Activated CD4-positive, alpha-beta T cell treated with anti-CD3 and anti-CD28 coated beads, Interleukin-2, amount 10 ng/mL, durations not matched to agents 24 days and 14 days (primary cell): ENCODE results near the gene CD4. TPM values are rescaled to one million over a fixed set of nuclear protein-coding genes. Genes with fewer than 3 reads are reported as not detected.
"Not testable (repeated sequence)": the region's sequence is repeated elsewhere in the genome, so short reads cannot be mapped to it uniquely, and the experiment has no call there.

Source experiments
- DNase-seq: peaks from one replicate; pipeline ENCODE4 v3.0.0; 2022
- H3K27ac Mint-ChIP-seq: one replicate; pipeline ENCODE4 v1.8.0; 2022; ENCODE audit warnings: mild to moderate bottlenecking, mixed read lengths
- H3K27me3 Mint-ChIP-seq: one replicate; pipeline ENCODE4 v1.8.0; 2022; ENCODE audit warnings: mixed read lengths
- H3K36me3 Mint-ChIP-seq: one replicate; pipeline ENCODE4 v1.8.0; 2022; ENCODE audit warnings: low read depth, mild to moderate bottlenecking, mixed read lengths
- H3K4me1 Mint-ChIP-seq: one replicate; pipeline ENCODE4 v1.8.0; 2021; ENCODE audit warnings: mixed read lengths
- H3K4me3 Mint-ChIP-seq: one replicate; pipeline ENCODE4 v1.8.0; 2022; ENCODE audit warnings: mild to moderate bottlenecking, moderate library complexity, mixed read lengths
- H3K9me3 Mint-ChIP-seq: one replicate; pipeline ENCODE4 v1.8.0; 2021; ENCODE audit warnings: mixed read lengths
- intact Hi-C: fragments of 100-400 bp; cut with micrococcal nuclease; formaldehyde crosslinking; loops from one replicate; pipeline ENCODE4 v1.15.1; 2023
- total RNA-seq: library from RNA; stranded (reverse); gene quantifications from 2 replicates; pipeline ENCODE4 v1.2.3, GENCODE V29; 2022

Gene CD4
- total RNA-seq = 264 and 271 TPM in 2 replicates

GRCh38 chr12:6788972-6789924, at the start of gene CD4:
Gene CD4, plus strand, starts transcription at chr12:6789528. Its CDS starts 10,611 bp downstream, at chr12:6800139.
- H3K27me3 Mint-ChIP-seq = no peaks in the 10 kb centered on the region
- peak within 1 kb of the TSS; percentile 97 for H3K4me3 Mint-ChIP-seq
- intact Hi-C loops = loop anchor here (1.0 to 5.0 kb wide), 3 partner anchors 9 to 182 kb away; partner anchors contain the start of genes CHD4 and PTMS
- H3K4me1 Mint-ChIP-seq = peaks cover 56% of the 10 kb centered on the region
- H3K9me3 Mint-ChIP-seq = no peaks in the 10 kb centered on the region
- peaks cover 36% of the 10 kb centered on the region for H3K36me3 Mint-ChIP-seq
- DNase-seq = peak; percentile 94
- peak within 1 kb of the TSS; percentile 93 for H3K27ac Mint-ChIP-seq

- intact Hi-C loops, H3K9me3 Mint-ChIP-seq, H3K4me3 Mint-ChIP-seq, DNase-seq, H3K27me3 Mint-ChIP-seq: not testable (repeated sequence)
- H3K4me1 Mint-ChIP-seq = peaks cover 25% of the 10 kb centered on the region
- peaks cover 17% of the 10 kb centered on the region for H3K36me3 Mint-ChIP-seq
- H3K27ac Mint-ChIP-seq = peak overlapping the region; percentile 1
These were observed 47.2 kb upstream of the CD4 start for GRCh38 chr12:6742080-6742479.

- intact Hi-C loops = no loop called here
- Mint-ChIP-seq H3K36me3 (peaks cover 24% of the 10 kb centered on the region), H3K4me3 (no peak overlapping the region)
These were observed 46.5 kb upstream of the CD4 start for GRCh38 chr12:6742834-6743233.

GRCh38 chr12:6743300-6743699, 46.0 kb upstream of the CD4 start:
- intact Hi-C loops = not testable (repeated sequence)

More at GRCh38 chr12:6742834-6743233, 46.5 kb upstream of the CD4 start:
- Mint-ChIP-seq H3K9me3 (no peaks in the 10 kb centered on the region), H3K27me3 (no peaks in the 10 kb centered on the region), H3K4me1 (peaks cover 28% of the 10 kb centered on the region), H3K27ac (peak overlapping the region; percentile 52)
- DNase-seq = no peak

GRCh38 chr12:6745741-6746525, 43.4 kb upstream of the CD4 start:
- H3K27me3 Mint-ChIP-seq = no peaks in the 10 kb centered on the region
- H3K4me1 Mint-ChIP-seq = peaks cover 28% of the 10 kb centered on the region
- peak overlapping the region; percentile 44 for H3K4me3 Mint-ChIP-seq
- peak; percentile 82 for DNase-seq
- no peaks in the 10 kb centered on the region for H3K9me3 Mint-ChIP-seq
- H3K36me3 Mint-ChIP-seq = peaks cover 48% of the 10 kb centered on the region
- peak overlapping the region; percentile 93 for H3K27ac Mint-ChIP-seq
- intact Hi-C loops = no loop called here

More at GRCh38 chr12:6743300-6743699, 46.0 kb upstream of the CD4 start:
- peaks cover 29% of the 10 kb centered on the region for H3K36me3 Mint-ChIP-seq
- not testable (repeated sequence) for H3K27me3 Mint-ChIP-seq, H3K4me3 Mint-ChIP-seq, H3K9me3 Mint-ChIP-seq, DNase-seq
- H3K27ac Mint-ChIP-seq = peak overlapping the region; percentile 43
- peaks cover 28% of the 10 kb centered on the region for H3K4me1 Mint-ChIP-seq

GRCh38 chr12:6747216-6747615, 42.1 kb upstream of the CD4 start:
- H3K4me1 Mint-ChIP-seq = peaks cover 37% of the 10 kb centered on the region

GRCh38 chr12:6748761-6749160, 40.6 kb upstream of the CD4 start:
- H3K36me3 Mint-ChIP-seq = peaks cover 56% of the 10 kb centered on the region
- H3K4me1 Mint-ChIP-seq = peaks cover 34% of the 10 kb centered on the region
- no peaks in the 10 kb centered on the region for H3K9me3 Mint-ChIP-seq

More at GRCh38 chr12:6747216-6747615, 42.1 kb upstream of the CD4 start:
- DNase-seq = no peak
- intact Hi-C loops = no loop called here
- Mint-ChIP-seq H3K4me3 (no peak overlapping the region), H3K27me3 (no peaks in the 10 kb centered on the region), H3K36me3 (peaks cover 55% of the 10 kb centered on the region), H3K27ac (peak overlapping the region; percentile 41), H3K9me3 (no peaks in the 10 kb centered on the region)

GRCh38 chr12:6750506-6750905, 38.8 kb upstream of the CD4 start:
- Mint-ChIP-seq H3K4me3 (no peak overlapping the region), H3K9me3 (no peaks in the 10 kb centered on the region), H3K4me1 (peaks cover 31% of the 10 kb centered on the region), H3K27me3 (no peaks in the 10 kb centered on the region), H3K27ac (no peak overlapping the region), H3K36me3 (peaks cover 49% of the 10 kb centered on the region)
- no peak for DNase-seq
- intact Hi-C loops = no loop called here

More at GRCh38 chr12:6748761-6749160, 40.6 kb upstream of the CD4 start:
- H3K4me3 Mint-ChIP-seq = no peak overlapping the region
- no peaks in the 10 kb centered on the region for H3K27me3 Mint-ChIP-seq
- intact Hi-C loops = no loop called here
- H3K27ac Mint-ChIP-seq = no peak overlapping the region
- no peak for DNase-seq

GRCh38 chr12:6751767-6752166, 37.6 kb upstream of the CD4 start:
- peaks cover 25% of the 10 kb centered on the region for H3K4me1 Mint-ChIP-seq
- H3K36me3 Mint-ChIP-seq = peaks cover 42% of the 10 kb centered on the region
- H3K27ac Mint-ChIP-seq = peak overlapping the region; percentile 98
- DNase-seq = no peak
- no peaks in the 10 kb centered on the region for H3K9me3 Mint-ChIP-seq
- intact Hi-C loops = loop anchor here (2.0 kb wide), 1 partner anchor 121 kb away; the partner anchor contains the start of gene SPSB2
- no peaks in the 10 kb centered on the region for H3K27me3 Mint-ChIP-seq
- peak overlapping the region; percentile 96 for H3K4me3 Mint-ChIP-seq

GRCh38 chr12:6752167-6752920, 37.0 kb upstream of the CD4 start:
- Mint-ChIP-seq H3K4me3 (peak overlapping the region; percentile 96), H3K27ac (peak overlapping the region; percentile 98), H3K36me3 (peaks cover 38% of the 10 kb centered on the region), H3K9me3 (no peaks in the 10 kb centered on the region), H3K27me3 (peaks cover 1% of the 10 kb centered on the region), H3K4me1 (peaks cover 25% of the 10 kb centered on the region)
- DNase-seq = no peak
- intact Hi-C loops = loop anchor here (2.0 kb wide), 1 partner anchor 120 kb away; the partner anchor contains the start of gene SPSB2

- H3K27me3 Mint-ChIP-seq = peaks cover 1% of the 10 kb centered on the region
- peak within 1 kb of the TSS; percentile 96 for H3K4me3 Mint-ChIP-seq
- H3K9me3 Mint-ChIP-seq = no peaks in the 10 kb centered on the region
These were observed 36.2 kb upstream of the CD4 start, which contains the start of gene MLF2 for GRCh38 chr12:6752921-6753771. Gene MLF2, minus strand, starts transcription at chr12:6753141. Its CDS starts 807 bp downstream, at chr12:6752334.

GRCh38 chr12:6753772-6754356, 35.5 kb upstream of the CD4 start:
- Mint-ChIP-seq H3K9me3 (no peaks in the 10 kb centered on the region), H3K36me3 (peaks cover 25% of the 10 kb centered on the region), H3K27me3 (peaks cover 1% of the 10 kb centered on the region), H3K27ac (peak overlapping the region; percentile 98), H3K4me3 (peak overlapping the region; percentile 96), H3K4me1 (peaks cover 32% of the 10 kb centered on the region)
- DNase-seq = no peak
- intact Hi-C loops = loop anchor here (1.0 to 2.0 kb wide), 9 partner anchors 13 to 355 kb away; partner anchors contain the start of genes C1RL, CDCA3, COPS7A and SPSB2

More at GRCh38 chr12:6752921-6753771, 36.2 kb upstream of the CD4 start, which contains the start of gene MLF2:
- intact Hi-C loops = loop anchor here (1.0 to 2.0 kb wide), 9 partner anchors 14 to 356 kb away; partner anchors contain the start of genes C1RL, CDCA3, COPS7A and SPSB2
- Mint-ChIP-seq H3K36me3 (peaks cover 30% of the 10 kb centered on the region), H3K27ac (peak within 1 kb of the TSS; percentile 98), H3K4me1 (peaks cover 26% of the 10 kb centered on the region)
- DNase-seq = peak; percentile 100
